ENCODE results near the gene SLC5A5.

SLC5A5 gene

DNA sequence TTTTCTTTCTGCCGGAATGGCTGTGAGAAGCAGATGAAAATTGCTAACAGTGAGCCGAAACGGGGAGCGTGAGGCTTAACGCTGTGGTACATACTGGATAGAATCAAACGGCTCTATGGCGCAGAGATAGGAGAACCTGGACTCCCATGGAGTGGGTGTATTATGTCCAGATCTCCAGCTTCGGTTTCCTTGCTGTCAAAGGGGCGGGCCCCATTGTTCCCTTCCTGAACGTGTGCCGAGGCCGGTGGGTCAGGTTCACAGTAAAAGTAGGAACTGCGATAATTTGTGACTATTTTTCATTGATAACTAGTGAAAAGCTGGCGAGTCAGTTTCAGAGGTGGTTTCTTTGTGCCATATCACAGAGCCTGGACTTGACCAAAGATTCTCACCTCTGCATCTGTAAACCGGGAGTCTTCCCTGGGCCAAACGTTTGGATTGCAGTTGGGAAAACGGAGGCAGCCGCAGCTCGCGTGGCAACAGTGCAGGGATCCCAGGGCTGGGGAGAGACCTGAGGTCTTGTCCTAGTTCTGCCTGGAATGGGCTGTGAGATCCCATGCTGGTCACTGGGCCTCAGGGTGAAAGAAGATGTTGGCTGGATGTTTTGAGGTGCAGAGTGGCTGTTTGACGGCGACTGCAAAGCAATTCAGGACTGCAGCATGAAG lies 11.3 kb upstream of the SLC5A5 start:
- no peak for TF ChIP-seq ZBTB7A (IDR thresholded peaks at IDR 0.05; ENCODE audit: low read depth)
- no peak for TF ChIP-seq TAF1 (IDR thresholded peaks at IDR 0.05; ENCODE audit: low read depth)
- TF ChIP-seq CREB1 (IDR thresholded peaks at IDR 0.05; ENCODE audit: low read depth) = no peak

DNA sequence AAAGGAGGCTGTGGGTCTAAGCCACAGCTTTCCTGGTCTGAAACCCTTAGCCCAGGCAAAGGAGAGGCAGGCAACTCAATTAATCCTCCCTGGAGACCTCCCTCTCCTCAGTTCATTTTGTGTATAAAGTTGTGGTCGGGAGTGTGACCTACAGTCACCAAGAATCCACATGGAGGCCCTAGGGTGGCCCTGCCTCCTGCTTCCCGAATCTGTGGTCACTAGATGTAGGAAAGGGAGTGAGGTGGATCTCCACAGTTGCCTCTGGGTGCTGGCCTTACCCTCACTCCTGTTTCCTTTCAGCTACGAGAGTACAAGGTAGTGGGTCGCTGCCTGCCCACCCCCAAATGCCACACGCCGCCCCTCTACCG lies 10.8 kb upstream of the SLC5A5 start:
- TF ChIP-seq CEBPB (IDR thresholded peaks at IDR 0.05) (no peak), CREB1 (IDR thresholded peaks at IDR 0.05; ENCODE audit: low read depth) (no peak), RAD21 (IDR thresholded peaks at IDR 0.05; ENCODE audit: low read depth) (no peak), ZBTB7A (IDR thresholded peaks at IDR 0.05; ENCODE audit: low read depth) (no peak), TEAD4 (IDR thresholded peaks at IDR 0.05) (no peak), NFIC (IDR thresholded peaks at IDR 0.05) (no peak)
- TF ChIP-seq, protein P1, sequence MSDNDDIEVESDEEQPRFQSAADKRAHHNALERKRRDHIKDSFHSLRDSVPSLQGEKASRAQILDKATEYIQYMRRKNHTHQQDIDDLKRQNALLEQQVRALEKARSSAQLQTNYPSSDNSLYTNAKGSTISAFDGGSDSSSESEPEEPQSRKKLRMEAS (IDR thresholded peaks at IDR 0.05) = no peak
- TF ChIP-seq, protein P2, sequence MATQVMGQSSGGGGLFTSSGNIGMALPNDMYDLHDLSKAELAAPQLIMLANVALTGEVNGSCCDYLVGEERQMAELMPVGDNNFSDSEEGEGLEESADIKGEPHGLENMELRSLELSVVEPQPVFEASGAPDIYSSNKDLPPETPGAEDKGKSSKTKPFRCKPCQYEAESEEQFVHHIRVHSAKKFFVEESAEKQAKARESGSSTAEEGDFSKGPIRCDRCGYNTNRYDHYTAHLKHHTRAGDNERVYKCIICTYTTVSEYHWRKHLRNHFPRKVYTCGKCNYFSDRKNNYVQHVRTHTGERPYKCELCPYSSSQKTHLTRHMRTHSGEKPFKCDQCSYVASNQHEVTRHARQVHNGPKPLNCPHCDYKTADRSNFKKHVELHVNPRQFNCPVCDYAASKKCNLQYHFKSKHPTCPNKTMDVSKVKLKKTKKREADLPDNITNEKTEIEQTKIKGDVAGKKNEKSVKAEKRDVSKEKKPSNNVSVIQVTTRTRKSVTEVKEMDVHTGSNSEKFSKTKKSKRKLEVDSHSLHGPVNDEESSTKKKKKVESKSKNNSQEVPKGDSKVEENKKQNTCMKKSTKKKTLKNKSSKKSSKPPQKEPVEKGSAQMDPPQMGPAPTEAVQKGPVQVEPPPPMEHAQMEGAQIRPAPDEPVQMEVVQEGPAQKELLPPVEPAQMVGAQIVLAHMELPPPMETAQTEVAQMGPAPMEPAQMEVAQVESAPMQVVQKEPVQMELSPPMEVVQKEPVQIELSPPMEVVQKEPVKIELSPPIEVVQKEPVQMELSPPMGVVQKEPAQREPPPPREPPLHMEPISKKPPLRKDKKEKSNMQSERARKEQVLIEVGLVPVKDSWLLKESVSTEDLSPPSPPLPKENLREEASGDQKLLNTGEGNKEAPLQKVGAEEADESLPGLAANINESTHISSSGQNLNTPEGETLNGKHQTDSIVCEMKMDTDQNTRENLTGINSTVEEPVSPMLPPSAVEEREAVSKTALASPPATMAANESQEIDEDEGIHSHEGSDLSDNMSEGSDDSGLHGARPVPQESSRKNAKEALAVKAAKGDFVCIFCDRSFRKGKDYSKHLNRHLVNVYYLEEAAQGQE (IDR thresholded peaks at IDR 0.05; ENCODE audit: low read depth) = no peak

DNA sequence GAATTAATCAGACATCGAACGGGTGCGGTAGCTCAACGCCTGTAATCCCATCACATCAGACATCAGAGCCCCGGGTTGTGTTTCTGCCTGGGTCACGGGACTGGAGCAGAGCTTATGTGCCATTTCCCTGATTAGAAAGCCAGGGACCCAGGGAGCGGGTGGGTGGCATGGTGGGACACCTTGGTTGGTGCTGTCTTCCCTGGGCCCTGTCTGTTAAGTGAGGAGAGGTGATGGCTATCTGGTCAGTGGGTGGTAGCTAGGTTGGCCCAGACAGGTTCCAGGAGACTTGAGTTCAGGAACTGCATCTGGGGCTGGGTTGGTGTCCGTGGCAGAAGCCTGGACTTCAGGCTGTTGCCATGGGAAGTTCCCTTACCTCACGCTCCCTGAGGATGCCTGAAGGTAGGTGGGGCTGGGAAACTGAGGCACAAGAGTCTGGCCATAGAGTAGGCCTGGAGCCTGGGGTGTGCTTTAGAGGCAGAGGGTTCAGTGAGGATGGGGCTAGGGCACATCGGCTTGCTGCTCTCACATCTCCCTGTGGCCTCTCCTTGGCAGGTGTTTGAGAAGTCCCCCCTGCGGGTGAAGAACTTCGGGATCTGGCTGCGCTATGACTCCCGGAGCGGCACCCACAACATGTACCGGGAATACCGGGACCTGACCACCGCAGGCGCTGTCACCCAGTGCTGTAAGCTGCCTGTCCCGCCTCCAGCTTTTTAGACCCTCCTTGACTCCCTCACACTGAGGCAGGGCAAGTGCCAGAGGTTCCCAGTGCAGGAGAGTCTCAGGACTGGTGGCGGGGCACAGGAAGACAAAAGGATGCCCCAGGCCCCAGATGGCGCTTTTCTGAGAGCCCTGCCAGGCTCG lies 10.0 kb upstream of the SLC5A5 start:
- no peak for TF ChIP-seq CREB1 (IDR thresholded peaks at IDR 0.05; ENCODE audit: low read depth)
- TF ChIP-seq NFIC (IDR thresholded peaks at IDR 0.05) = no peak
- TF ChIP-seq EGR1 (IDR thresholded peaks at IDR 0.05) = no peak
- TF ChIP-seq TEAD4 (IDR thresholded peaks at IDR 0.05) = no peak
- TF ChIP-seq, protein P3, sequence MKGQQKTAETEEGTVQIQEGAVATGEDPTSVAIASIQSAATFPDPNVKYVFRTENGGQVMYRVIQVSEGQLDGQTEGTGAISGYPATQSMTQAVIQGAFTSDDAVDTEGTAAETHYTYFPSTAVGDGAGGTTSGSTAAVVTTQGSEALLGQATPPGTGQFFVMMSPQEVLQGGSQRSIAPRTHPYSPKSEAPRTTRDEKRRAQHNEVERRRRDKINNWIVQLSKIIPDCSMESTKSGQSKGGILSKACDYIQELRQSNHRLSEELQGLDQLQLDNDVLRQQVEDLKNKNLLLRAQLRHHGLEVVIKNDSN (IDR thresholded peaks at IDR 0.05) = no peak
- TF ChIP-seq FOXM1 (IDR thresholded peaks at IDR 0.05; ENCODE audit: borderline replicate concordance, low read depth) = no peak
- no peak for TF ChIP-seq YY1 (IDR thresholded peaks at IDR 0.05; ENCODE audit: low read depth)
- TF ChIP-seq ZBTB7A (IDR thresholded peaks at IDR 0.05; ENCODE audit: low read depth) = no peak

DNA sequence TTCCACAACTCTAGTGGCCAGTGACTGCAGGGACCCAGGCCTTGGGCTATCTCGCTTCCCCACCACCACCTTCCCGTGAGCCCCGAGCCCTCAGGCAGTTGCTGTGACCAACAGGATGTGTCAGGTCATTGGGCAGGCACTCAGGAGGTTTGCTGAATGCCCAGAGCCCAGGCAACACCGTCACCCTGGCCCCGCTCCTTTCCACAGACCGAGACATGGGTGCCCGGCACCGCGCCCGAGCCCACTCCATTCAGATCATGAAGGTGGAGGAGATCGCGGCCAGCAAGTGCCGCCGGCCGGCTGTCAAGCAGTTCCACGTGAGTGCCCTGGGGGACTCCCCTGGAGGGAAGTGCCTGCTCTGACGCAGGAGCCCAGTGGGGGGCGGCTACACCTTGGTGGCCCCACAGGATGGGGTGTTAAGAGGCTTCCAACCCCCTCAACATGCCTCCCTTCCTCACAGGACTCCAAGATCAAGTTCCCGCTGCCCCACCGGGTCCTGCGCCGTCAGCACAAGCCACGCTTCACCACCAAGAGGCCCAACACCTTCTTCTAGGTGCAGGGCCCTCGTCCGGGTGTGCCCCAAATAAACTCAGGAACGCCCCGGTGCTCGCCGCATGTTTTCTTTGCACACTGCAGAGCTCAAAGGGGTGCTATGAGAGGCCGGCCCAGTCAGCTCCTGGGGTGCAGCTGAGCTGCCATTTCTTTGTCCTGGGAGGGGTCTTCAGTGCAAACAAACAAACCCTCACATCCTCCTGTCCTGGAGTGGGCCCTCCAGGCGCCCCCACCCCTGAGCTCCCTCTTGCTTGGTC lies 8.8 kb upstream of the SLC5A5 start:
- TF ChIP-seq FOXM1 (IDR thresholded peaks at IDR 0.05; ENCODE audit: borderline replicate concordance, low read depth) = no peak
- TF ChIP-seq YY1 (IDR thresholded peaks at IDR 0.05; ENCODE audit: low read depth) = no peak
- no peak for TF ChIP-seq RAD21 (IDR thresholded peaks at IDR 0.05; ENCODE audit: low read depth)
- no peak for TF ChIP-seq CREB1 (IDR thresholded peaks at IDR 0.05; ENCODE audit: low read depth)
- TF ChIP-seq TAF1 (IDR thresholded peaks at IDR 0.05; ENCODE audit: low read depth) = no peak

DNA sequence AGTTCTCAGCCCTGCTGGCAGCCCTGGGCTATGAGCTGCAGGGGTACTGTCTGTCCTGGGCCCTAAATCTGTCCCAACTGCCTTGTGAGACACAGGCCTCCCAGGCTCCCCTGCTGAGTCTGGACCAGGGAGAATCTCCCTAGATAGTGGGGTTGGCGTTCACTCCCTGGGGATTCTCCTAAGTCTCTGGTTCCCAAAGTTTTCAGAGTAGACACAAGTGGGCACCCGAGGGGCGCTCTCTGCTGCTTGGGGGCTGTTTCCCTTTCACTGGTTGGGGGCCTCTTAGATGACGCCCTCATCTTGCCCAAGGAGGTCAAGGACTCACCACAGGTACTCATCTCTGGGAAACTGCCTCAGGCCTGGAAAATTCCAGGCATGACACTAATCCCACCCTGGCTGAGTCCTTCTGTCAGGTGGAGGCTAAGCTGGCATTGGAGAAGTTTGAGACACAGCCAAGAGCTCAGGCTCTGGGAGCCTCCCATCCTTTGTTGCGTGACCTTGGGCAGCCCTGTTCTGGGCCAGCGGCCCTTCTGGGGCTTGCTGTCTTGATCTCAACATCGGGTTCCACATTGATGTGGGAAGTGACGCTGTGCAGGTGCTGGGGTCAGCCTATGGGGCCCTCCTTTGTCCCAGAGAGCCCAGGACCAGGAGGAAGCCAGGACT lies 8.1 kb upstream of the SLC5A5 start:
- TF ChIP-seq FOXM1 (IDR thresholded peaks at IDR 0.05; ENCODE audit: borderline replicate concordance, low read depth) = no peak
- TF ChIP-seq TAF1 (IDR thresholded peaks at IDR 0.05; ENCODE audit: low read depth) = no peak
- TF ChIP-seq NFIC (IDR thresholded peaks at IDR 0.05) = no peak
- TF ChIP-seq, protein P2 (IDR thresholded peaks at IDR 0.05; ENCODE audit: low read depth) = no peak
- no peak for TF ChIP-seq CEBPB (IDR thresholded peaks at IDR 0.05)
- TF ChIP-seq EP300 (IDR thresholded peaks at IDR 0.05; ENCODE audit: borderline replicate concordance) = no peak
- no peak for TF ChIP-seq EGR1 (IDR thresholded peaks at IDR 0.05)
- TF ChIP-seq, protein P3 (IDR thresholded peaks at IDR 0.05) = no peak
- TF ChIP-seq CREB1 (IDR thresholded peaks at IDR 0.05; ENCODE audit: low read depth) = no peak
- TF ChIP-seq, protein P1 (IDR thresholded peaks at IDR 0.05) = no peak
- no peak for TF ChIP-seq RAD21 (IDR thresholded peaks at IDR 0.05; ENCODE audit: low read depth)
- TF ChIP-seq TEAD4 (IDR thresholded peaks at IDR 0.05) = no peak
- no peak for TF ChIP-seq ZBTB7A (IDR thresholded peaks at IDR 0.05; ENCODE audit: low read depth)
- no peak for TF ChIP-seq TCF12 (IDR thresholded peaks at IDR 0.05; ENCODE audit: low read depth)

Data from Ishikawa (cell line).